SK-N-MC (cell line): Measurements from ENCODE around the gene MAGI1.

ENCODE experiments used
- FOXP2 ChIP-seq: optimal IDR thresholded peaks from 2 replicates; pipeline ENCODE3; 2011; ENCODE audit warnings: mild to moderate bottlenecking, moderate library complexity; ENCODE audit not compliant: insufficient read depth; ENCODE audit errors: extremely low read length, control extremely low read depth
- POLR2AphosphoS5 ChIP-seq: IDR thresholded peaks from 2 replicates; pipeline ENCODE4 v1.6.1; 2012; ENCODE audit warnings: mild to moderate bottlenecking, low read depth, low read length, borderline replicate concordance

DNA sequence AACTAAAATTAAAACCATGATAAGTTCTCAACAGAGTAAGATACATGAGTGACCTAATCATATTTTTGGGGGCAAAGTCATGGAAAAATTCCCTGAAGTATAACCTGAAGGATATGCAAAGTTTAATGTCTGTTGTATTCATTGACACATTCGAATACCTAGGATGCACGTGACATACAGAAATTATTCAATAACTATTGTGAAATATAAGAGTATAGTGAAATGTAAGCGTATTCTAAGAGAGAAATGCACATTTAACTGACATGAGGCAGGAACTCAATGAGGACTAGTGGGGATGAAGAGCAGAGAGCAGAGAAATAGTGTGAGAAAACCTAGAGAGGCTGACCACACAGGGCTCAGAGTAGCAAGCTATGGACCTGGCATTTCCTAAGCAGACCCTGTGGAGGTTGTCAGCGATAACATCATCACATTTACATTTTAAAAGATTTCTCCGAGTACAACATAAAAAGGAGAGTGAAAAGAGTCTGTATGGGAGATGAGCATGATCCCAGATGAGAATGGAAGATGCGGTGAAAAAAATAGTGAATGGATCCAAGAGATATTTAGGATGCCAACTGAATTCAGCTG, 588.8 kb downstream of the MAGI1 start:
- no peak for TF ChIP-seq FOXP2
- no peak for TF ChIP-seq POLR2AphosphoS5
